Measurements from ENCODE around the gene CTSL. TPM values are rescaled to one million over a fixed set of nuclear protein-coding genes. Genes with fewer than 3 reads are reported as not detected.

The CTSL gene
- total RNA-seq, 1 experiment from 2014 or later = 165 TPM

DNA sequence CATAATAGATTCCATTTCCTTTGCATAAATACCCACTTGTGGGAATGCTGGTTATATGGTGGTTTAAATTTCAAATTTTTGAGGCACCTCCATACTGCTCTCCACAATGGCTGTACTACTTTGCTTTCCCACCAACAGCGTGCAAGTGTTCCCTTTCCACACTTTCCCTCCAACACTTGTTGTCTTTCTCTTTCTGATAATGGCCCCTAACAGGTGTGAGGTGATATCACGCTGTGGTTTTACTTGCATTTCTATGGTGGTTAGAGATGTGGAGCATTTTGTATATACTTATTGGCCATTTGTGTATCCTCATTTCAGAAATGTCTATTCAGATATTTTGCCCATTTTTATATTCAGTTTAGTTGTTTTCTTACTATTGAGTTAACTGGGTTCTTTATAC, 34.6 kb downstream of the CTSL start:
- no peak overlapping the region for H3K4me3 ChIP-seq
- H3K27me3 ChIP-seq = no peaks in the 10 kb centered on the region
- no peak for DNase-seq
- H3K9me3 ChIP-seq = no peaks in the 10 kb centered on the region
- H3K36me3 ChIP-seq = no peaks in the 10 kb centered on the region

GRCh38 chr9:87763286-87763685, 37.4 kb downstream of the CTSL start:
- H3K9me3 ChIP-seq = no peaks in the 10 kb centered on the region
- no peak for DNase-seq
- H3K36me3 ChIP-seq = no peaks in the 10 kb centered on the region
- H3K4me3 ChIP-seq = no peak overlapping the region
- no peaks in the 10 kb centered on the region for H3K27me3 ChIP-seq

- H3K4me3 ChIP-seq = no peak overlapping the region
- H3K27me3 ChIP-seq = no peaks in the 10 kb centered on the region
- DNase-seq = no peak
- H3K36me3 ChIP-seq = no peaks in the 10 kb centered on the region
- no peaks in the 10 kb centered on the region for H3K9me3 ChIP-seq
Observed at GRCh38 chr9:87765521-87765920, 39.6 kb downstream of the CTSL start.

- Histone ChIP-seq H3K9me3 (no peaks in the 10 kb centered on the region), H3K4me3 (no peak overlapping the region), H3K36me3 (no peaks in the 10 kb centered on the region)
Observed at GRCh38 chr9:87766697-87767096, 40.8 kb downstream of the CTSL start.

GRCh38 chr9:87770616-87771315, 44.8 kb downstream of the CTSL start:
- no peaks in the 10 kb centered on the region for H3K9me3 ChIP-seq
- H3K36me3 ChIP-seq = no peaks in the 10 kb centered on the region
- DNase-seq = no peak
- H3K4me3 ChIP-seq = no peak overlapping the region
- no peaks in the 10 kb centered on the region for H3K27me3 ChIP-seq

More at GRCh38 chr9:87766697-87767096, 40.8 kb downstream of the CTSL start:
- no peaks in the 10 kb centered on the region for H3K27me3 ChIP-seq
- DNase-seq = no peak

- Histone ChIP-seq H3K9me3 (no peaks in the 10 kb centered on the region), H3K27me3 (no peaks in the 10 kb centered on the region), H3K4me3 (no peak overlapping the region), H3K36me3 (no peaks in the 10 kb centered on the region)
- DNase-seq = no peak
Observed at GRCh38 chr9:87771316-87772006, 45.5 kb downstream of the CTSL start.

DNA sequence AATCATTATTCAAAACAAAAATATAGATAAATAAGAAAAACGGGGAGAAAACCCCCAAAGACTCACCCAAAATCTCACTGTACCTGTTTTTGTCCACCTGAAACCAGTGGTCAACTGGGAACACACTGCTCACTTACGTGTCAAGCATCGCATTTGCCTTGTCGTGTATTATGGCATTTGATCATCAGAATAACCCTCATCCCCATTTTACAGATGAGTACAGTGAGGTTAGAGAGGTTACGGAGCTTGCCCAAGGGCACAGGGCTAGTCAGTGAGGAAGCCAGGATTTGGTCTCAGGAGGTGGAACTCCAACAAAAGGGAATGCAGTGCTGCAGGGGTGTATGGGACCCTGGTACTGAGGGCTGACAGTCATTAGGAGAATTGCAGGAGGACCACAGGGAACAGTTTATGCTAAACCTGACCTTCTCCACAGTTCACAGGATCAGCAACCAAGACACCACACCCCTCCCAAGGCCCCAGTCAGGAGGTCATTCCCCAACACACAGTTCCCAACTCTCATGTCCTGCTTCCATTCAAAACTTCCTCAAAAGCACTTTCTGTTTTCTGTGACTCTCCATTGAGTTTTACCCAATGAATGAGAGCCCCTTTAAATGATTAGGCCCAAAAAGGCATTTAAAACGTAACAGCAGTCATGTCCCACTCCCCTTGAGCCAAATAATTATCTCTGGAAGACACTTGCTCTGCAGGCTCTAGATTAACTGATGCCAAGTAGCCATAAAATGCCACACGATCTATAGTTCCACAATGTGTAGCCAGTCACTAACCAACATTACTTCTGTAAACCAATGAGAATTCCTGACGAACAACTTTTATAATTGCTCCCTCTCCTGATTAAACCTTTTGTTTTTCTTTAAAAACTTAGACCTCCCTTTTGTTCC, 50.8 kb downstream of the CTSL start:
- Histone ChIP-seq H3K9me3 (no peaks in the 10 kb centered on the region), H3K36me3 (no peaks in the 10 kb centered on the region), H3K27me3 (no peaks in the 10 kb centered on the region), H3K4me3 (no peak overlapping the region)
- no peak for DNase-seq

- Histone ChIP-seq H3K9me3 (no peaks in the 10 kb centered on the region), H3K27me3 (no peaks in the 10 kb centered on the region), H3K36me3 (no peaks in the 10 kb centered on the region), H3K4me3 (no peak overlapping the region)
- no peak for DNase-seq
Observed at GRCh38 chr9:87778996-87779395, 53.1 kb downstream of the CTSL start.

Other genes starting within 250 kb of the CTSL start
- 36.4 and 44.6 TPM in 2 replicates for gene DAPK1, start 228.3 kb upstream of the CTSL start, total RNA-seq (2014; rRNA removed; shearing (Covaris generic); ENCODE audit: low replicate concordance)
- not detected in 2 replicates for gene SPATA31E1, start 156.8 kb downstream of the CTSL start, total RNA-seq (2014; rRNA removed; shearing (Covaris generic); ENCODE audit: low replicate concordance)
- not detected in 2 replicates for gene SPATA31C1, start 191.8 kb downstream of the CTSL start, total RNA-seq (2014; rRNA removed; shearing (Covaris generic); ENCODE audit: low replicate concordance)
- gene CDK20, start 248.4 kb downstream of the CTSL start, total RNA-seq (2014; rRNA removed; shearing (Covaris generic); ENCODE audit: low replicate concordance) = 12.1 and 13.2 TPM in 2 replicates

All from MG63 (cell line).